Liver (tissue), 9 donors: ENCODE data around the gene TMEM167A. TPM values are rescaled to one million over a fixed set of nuclear protein-coding genes. Genes with fewer than 3 reads are reported as not detected.

Source experiments
- DNase-seq: peaks from one replicate; pipeline ENCODE4 v3.0.0-alpha.2; 2017; ENCODE audit warnings: low spot score
- H3K27ac ChIP-seq, 2 donors: one replicate each; pipeline ENCODE4 v1.7.0; 2013; ENCODE audit warnings: inconsistent platforms in 2 of 2, low read length in 2 of 2, control low read depth in 1 of 2, low read depth in 1 of 2, mild to moderate bottlenecking in 1 of 2
- H3K27me3 ChIP-seq, 4 donors: one replicate each; pipeline versions ENCODE4 v1.6.1 to v1.7.0; 2013; ENCODE audit warnings: low read length in 3 of 4, inconsistent platforms in 1 of 4, mild to moderate bottlenecking in 1 of 4, moderate library complexity in 1 of 4; ENCODE audit not compliant: control insufficient read depth in 4 of 4, insufficient read depth in 4 of 4
- H3K36me3 ChIP-seq, 4 donors: one replicate each; pipeline versions ENCODE4 v1.6.1 to v1.7.0; 2013; ENCODE audit warnings: low read length in 3 of 4, mild to moderate bottlenecking in 3 of 4, low read depth in 1 of 4, moderate library complexity in 1 of 4; ENCODE audit not compliant: control insufficient read depth in 4 of 4, insufficient read depth in 3 of 4
- H3K4me1 ChIP-seq, 4 donors: one replicate each; pipeline versions ENCODE4 v1.6.1 to v1.7.0; 2013; ENCODE audit warnings: low read length in 3 of 4, mild to moderate bottlenecking in 3 of 4, moderate library complexity in 1 of 4; ENCODE audit not compliant: control insufficient read depth in 4 of 4, insufficient read depth in 4 of 4
- H3K4me3 ChIP-seq, 3 donors: one replicate each; pipeline versions ENCODE4 v1.6.1 to v1.7.0; 2013; ENCODE audit warnings: low read length in 3 of 3, control low read depth in 1 of 3, low read depth in 1 of 3, mild to moderate bottlenecking in 1 of 3
- H3K9ac ChIP-seq, 2 donors: one replicate each; pipeline ENCODE4 v1.7.0; 2013; ENCODE audit warnings: low read length in 2 of 2, mild to moderate bottlenecking in 2 of 2, moderate library complexity in 2 of 2, control low read depth in 1 of 2, low read depth in 1 of 2
- H3K9me3 ChIP-seq, 4 donors: one replicate each; pipeline versions ENCODE4 v1.6.1 to v1.7.0; 2013; ENCODE audit warnings: low read length in 3 of 4; ENCODE audit not compliant: control insufficient read depth in 4 of 4
- ATF3 ChIP-seq: IDR thresholded peaks from 2 replicates; pipeline ENCODE4 v1.6.1; 2016; ENCODE audit warnings: antibody characterized with exemption
- CTCF ChIP-seq: fragments of 150-350 bp; IDR thresholded peaks from 2 replicates; pipeline ENCODE4 v1.5.1; 2017; ENCODE audit warnings: improper control_type of control experiment, low read depth, low read length; ENCODE audit not compliant: missing input control
- EGR1 ChIP-seq, 2 donors: IDR thresholded peaks; 2 replicates each; pipeline ENCODE4 v1.6.1; 2016 to 2018; ENCODE audit warnings: antibody characterized with exemption in 2 of 2, low read depth in 2 of 2
- FOXA1 ChIP-seq: IDR thresholded peaks from 2 replicates; pipeline ENCODE4 v1.6.1; 2016; ENCODE audit warnings: antibody characterized with exemption
- FOXA2 ChIP-seq: IDR thresholded peaks from 2 replicates; pipeline ENCODE4 v1.6.1; 2016; ENCODE audit warnings: antibody characterized with exemption
- GABPA ChIP-seq, 2 donors: IDR thresholded peaks in 1 of 2; conservative IDR thresholded peaks in 1 of 2; 2 replicates each; pipeline ENCODE4 v1.6.1; 2016; ENCODE audit warnings: antibody characterized with exemption in 2 of 2, mild to moderate bottlenecking in 1 of 2, moderate library complexity in 1 of 2
- HNF4A ChIP-seq, 2 donors: conservative IDR thresholded peaks; 2 replicates each; pipeline ENCODE4 v1.6.1; 2016; ENCODE audit warnings: antibody characterized with exemption in 2 of 2, mild to moderate bottlenecking in 2 of 2
- HNF4G ChIP-seq: IDR thresholded peaks from 2 replicates; pipeline ENCODE4 v1.6.1; 2016; ENCODE audit warnings: antibody characterized with exemption
- JUND ChIP-seq, 2 donors: IDR thresholded peaks; 2 replicates each; pipeline ENCODE4 v1.6.1; 2016; ENCODE audit warnings: antibody characterized with exemption in 2 of 2
- NR2F2 ChIP-seq: IDR thresholded peaks from 2 replicates; pipeline ENCODE4 v1.6.1; 2016; ENCODE audit warnings: antibody characterized with exemption
- RAD21 ChIP-seq, 2 donors: IDR thresholded peaks; 2 replicates each; pipeline ENCODE4 v1.6.1; 2016; ENCODE audit warnings: antibody characterized with exemption in 2 of 2, mild to moderate bottlenecking in 2 of 2
- RXRA ChIP-seq, 2 donors: IDR thresholded peaks; 2 replicates each; pipeline ENCODE4 v1.6.1; 2017 to 2018; ENCODE audit warnings: antibody characterized with exemption in 2 of 2, mild to moderate bottlenecking in 1 of 2
- TAF1 ChIP-seq: conservative IDR thresholded peaks from 2 replicates; pipeline ENCODE4 v1.6.1; 2016; ENCODE audit warnings: antibody characterized with exemption, mild to moderate bottlenecking
- YY1 ChIP-seq: IDR thresholded peaks from 2 replicates; pipeline ENCODE4 v1.6.1; 2016; ENCODE audit warnings: antibody characterized with exemption, mild to moderate bottlenecking
- WGBS: extraction: QIAGEN DNeasy Blood & Tissue Kit; methylation state at CpG from one replicate; pipeline ENCODE4 v1.1.7; 2013; 5-methylcytosine and 5-hydroxymethylcytosine counted together
- polyA plus RNA-seq, 2 donors: library from polyadenylated mRNA; stranded (reverse) in 1 of 2; unstranded in 1 of 2; fragments of 200-250 nt in 1 of 2; fragments of >200 nt in 1 of 2; fragmentation: Nextera tagmentation in 1 of 2; extraction: Ambion mirVana in 1 of 2; gene quantifications; one replicate each; pipeline versions ENCODE4 v1.2.1 to v1.2.3, GENCODE V29; 2013 to 2015
- total RNA-seq, 2 donors: library from RNA; depleted of rRNA; stranded (reverse); fragments of >200 nt; gene quantifications; one replicate each; pipeline ENCODE4 v1.2.3, GENCODE V29; 2014
- TF ChIP-seq, protein P1 (sequence below): IDR thresholded peaks from 2 replicates; pipeline ENCODE4 v1.6.1; 2016; ENCODE audit warnings: antibody characterized with exemption
- TF ChIP-seq, protein P2 (sequence below): IDR thresholded peaks from 2 replicates; pipeline ENCODE4 v1.6.1; 2016; ENCODE audit warnings: antibody characterized with exemption
- TF ChIP-seq, protein P3 (sequence below): IDR thresholded peaks from 2 replicates; pipeline ENCODE4 v1.6.1; 2016; ENCODE audit warnings: antibody characterized with exemption, mild to moderate bottlenecking
- donor health status: healthy.
- donor health status: healthy.
- donor health status: healthy.
- donor health status: healthy.
- donor health status: healthy.

The TMEM167A gene
- total and polyA plus RNA-seq, 4 donors = 27.0 to 55.2 (median 37.1) TPM

DNA sequence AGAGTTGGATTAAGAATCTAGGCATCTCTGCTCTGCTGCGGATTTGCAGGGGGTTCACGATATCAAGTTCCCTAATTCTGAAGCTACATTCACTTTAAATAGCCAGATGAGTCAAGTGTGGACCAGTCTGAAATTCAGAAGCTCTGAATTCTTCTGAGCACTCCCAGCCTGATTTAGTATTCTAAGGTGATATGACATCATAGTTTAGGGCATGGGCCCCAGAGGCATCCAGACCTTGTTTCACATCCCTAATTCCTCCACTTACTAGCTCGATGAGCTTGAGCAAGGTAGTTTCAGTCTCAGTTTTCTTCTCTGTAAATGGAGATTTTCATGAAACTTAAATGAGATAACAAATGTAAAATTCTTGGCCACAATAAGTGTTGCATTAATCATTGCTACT, 65.2 kb downstream of the TMEM167A start (continued):
- TF ChIP-seq TAF1 = no peak

DNA sequence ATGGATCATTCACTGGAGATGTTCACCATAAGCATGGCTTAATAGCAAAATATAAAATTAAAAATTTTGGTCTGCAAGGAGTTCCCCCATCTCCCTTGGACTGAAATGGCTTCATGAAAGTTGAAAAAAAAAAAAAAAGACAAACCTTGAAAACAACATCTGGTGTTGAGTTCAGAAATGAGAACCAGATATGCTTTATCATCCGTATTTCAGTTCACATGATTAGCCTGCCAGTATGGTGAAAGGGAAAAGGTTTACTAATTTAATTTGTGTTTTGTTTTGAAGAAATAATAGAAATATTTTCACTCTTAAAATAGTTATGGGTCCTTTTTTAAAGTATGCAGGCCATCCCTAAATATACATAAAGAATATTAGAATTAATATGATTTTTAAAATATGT, 67.8 kb downstream of the TMEM167A start:
- TF ChIP-seq TAF1 (no peak), HNF4G (no peak), FOXA2 (no peak), NR2F2 (no peak), JUND (IDR thresholded peaks at IDR 0.05) (no peak), ATF3 (no peak), CTCF (no peak), FOXA1 (no peak), EGR1 (IDR thresholded peaks at IDR 0.05; ENCODE audit: low read depth in 2 of 2) (no peak), RXRA (IDR thresholded peaks at IDR 0.05) (no peak), RAD21 (IDR thresholded peaks at IDR 0.05) (no peak), GABPA (IDR thresholded peaks at IDR 0.05 in 1 of 2, conservative IDR thresholded peaks at IDR 0.05 in 1 of 2) (no peak), HNF4A (conservative IDR thresholded peaks at IDR 0.05) (no peak)
- TF ChIP-seq, protein P1, sequence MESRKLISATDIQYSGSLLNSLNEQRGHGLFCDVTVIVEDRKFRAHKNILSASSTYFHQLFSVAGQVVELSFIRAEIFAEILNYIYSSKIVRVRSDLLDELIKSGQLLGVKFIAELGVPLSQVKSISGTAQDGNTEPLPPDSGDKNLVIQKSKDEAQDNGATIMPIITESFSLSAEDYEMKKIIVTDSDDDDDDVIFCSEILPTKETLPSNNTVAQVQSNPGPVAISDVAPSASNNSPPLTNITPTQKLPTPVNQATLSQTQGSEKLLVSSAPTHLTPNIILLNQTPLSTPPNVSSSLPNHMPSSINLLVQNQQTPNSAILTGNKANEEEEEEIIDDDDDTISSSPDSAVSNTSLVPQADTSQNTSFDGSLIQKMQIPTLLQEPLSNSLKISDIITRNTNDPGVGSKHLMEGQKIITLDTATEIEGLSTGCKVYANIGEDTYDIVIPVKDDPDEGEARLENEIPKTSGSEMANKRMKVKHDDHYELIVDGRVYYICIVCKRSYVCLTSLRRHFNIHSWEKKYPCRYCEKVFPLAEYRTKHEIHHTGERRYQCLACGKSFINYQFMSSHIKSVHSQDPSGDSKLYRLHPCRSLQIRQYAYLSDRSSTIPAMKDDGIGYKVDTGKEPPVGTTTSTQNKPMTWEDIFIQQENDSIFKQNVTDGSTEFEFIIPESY = no peak
- TF ChIP-seq, protein P2, sequence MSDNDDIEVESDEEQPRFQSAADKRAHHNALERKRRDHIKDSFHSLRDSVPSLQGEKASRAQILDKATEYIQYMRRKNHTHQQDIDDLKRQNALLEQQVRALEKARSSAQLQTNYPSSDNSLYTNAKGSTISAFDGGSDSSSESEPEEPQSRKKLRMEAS = no peak
- DNase-seq = no peak

GRCh38 chr5:83007755-83008154, 69.4 kb downstream of the TMEM167A start:
- no peak overlapping the region for H3K9ac ChIP-seq
- H3K9me3 ChIP-seq = no peaks in the 10 kb centered on the region
- no peak overlapping the region for H3K4me3 ChIP-seq
- H3K36me3 ChIP-seq = no peaks in the 10 kb centered on the region
- 77% methylated on average over 1 of the region's 1 CpG for WGBS
- TF ChIP-seq, protein P3, sequence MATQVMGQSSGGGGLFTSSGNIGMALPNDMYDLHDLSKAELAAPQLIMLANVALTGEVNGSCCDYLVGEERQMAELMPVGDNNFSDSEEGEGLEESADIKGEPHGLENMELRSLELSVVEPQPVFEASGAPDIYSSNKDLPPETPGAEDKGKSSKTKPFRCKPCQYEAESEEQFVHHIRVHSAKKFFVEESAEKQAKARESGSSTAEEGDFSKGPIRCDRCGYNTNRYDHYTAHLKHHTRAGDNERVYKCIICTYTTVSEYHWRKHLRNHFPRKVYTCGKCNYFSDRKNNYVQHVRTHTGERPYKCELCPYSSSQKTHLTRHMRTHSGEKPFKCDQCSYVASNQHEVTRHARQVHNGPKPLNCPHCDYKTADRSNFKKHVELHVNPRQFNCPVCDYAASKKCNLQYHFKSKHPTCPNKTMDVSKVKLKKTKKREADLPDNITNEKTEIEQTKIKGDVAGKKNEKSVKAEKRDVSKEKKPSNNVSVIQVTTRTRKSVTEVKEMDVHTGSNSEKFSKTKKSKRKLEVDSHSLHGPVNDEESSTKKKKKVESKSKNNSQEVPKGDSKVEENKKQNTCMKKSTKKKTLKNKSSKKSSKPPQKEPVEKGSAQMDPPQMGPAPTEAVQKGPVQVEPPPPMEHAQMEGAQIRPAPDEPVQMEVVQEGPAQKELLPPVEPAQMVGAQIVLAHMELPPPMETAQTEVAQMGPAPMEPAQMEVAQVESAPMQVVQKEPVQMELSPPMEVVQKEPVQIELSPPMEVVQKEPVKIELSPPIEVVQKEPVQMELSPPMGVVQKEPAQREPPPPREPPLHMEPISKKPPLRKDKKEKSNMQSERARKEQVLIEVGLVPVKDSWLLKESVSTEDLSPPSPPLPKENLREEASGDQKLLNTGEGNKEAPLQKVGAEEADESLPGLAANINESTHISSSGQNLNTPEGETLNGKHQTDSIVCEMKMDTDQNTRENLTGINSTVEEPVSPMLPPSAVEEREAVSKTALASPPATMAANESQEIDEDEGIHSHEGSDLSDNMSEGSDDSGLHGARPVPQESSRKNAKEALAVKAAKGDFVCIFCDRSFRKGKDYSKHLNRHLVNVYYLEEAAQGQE = no peak
- TF ChIP-seq FOXA2 (no peak), YY1 (no peak), RAD21 (IDR thresholded peaks at IDR 0.05) (no peak), FOXA1 (no peak)
- H3K27me3 ChIP-seq = no peaks in the 10 kb centered on the region
- DNase-seq = no peak
- no peaks in the 10 kb centered on the region for H3K4me1 ChIP-seq
- no peak overlapping the region for H3K27ac ChIP-seq

More for the DNA sequence above, 67.8 kb downstream of the TMEM167A start:
- Histone ChIP-seq H3K4me3 (no peak overlapping the region), H3K4me1 (no peaks in the 10 kb centered on the region), H3K9ac (no peak overlapping the region), H3K27me3 (no peaks in the 10 kb centered on the region), H3K9me3 (no peaks in the 10 kb centered on the region), H3K27ac (no peak overlapping the region), H3K36me3 (no peaks in the 10 kb centered on the region)
- 85% methylated on average over 1 of the region's 1 CpG for WGBS
